NCI-H2107 treated with DMSO at 0.1 percent for 48 hours (cell line): Measurements from ENCODE around the gene TRIM8.

Source experiments
- DNase-seq: peaks from one replicate; lab custom pipeline; 2025; ENCODE audit not compliant: unreplicated experiment; lab: John Stamatoyannopoulos, UW

Gene TRIM8

GRCh38 chr10:102668326-102669107, 24.2 kb downstream of the TRIM8 start:
- no peak for DNase-seq

- DNase-seq, result no peak
Observed at GRCh38 chr10:102669206-102670064, 25.2 kb downstream of the TRIM8 start.

GRCh38 chr10:102670065-102670670, 25.9 kb downstream of the TRIM8 start:
- no peak for DNase-seq

GRCh38 chr10:102670871-102671434, 26.7 kb downstream of the TRIM8 start:
- DNase-seq, result no peak

- DNase-seq, result no peak
Observed at GRCh38 chr10:102673236-102673818, 29.0 kb downstream of the TRIM8 start.

GRCh38 chr10:102673819-102674511, 29.7 kb downstream of the TRIM8 start:
- peak; percentile 9 for DNase-seq

GRCh38 chr10:102674566-102674965, 30.3 kb downstream of the TRIM8 start:
- no peak for DNase-seq

GRCh38 chr10:102675011-102675665, 30.9 kb downstream of the TRIM8 start:
- DNase-seq, result no peak

GRCh38 chr10:102675666-102676533, 31.6 kb downstream of the TRIM8 start:
- no peak for DNase-seq

- DNase-seq, result no peak
Observed at GRCh38 chr10:102676534-102677315, 32.4 kb downstream of the TRIM8 start.

- no peak for DNase-seq
Observed at GRCh38 chr10:102677331-102678067, 33.2 kb downstream of the TRIM8 start.

GRCh38 chr10:102678068-102678400, 33.8 kb downstream of the TRIM8 start:
- no peak for DNase-seq

GRCh38 chr10:102678842-102679289, 34.6 kb downstream of the TRIM8 start:
- DNase-seq, result peak; percentile 52

- DNase-seq, result no peak
Observed at GRCh38 chr10:102679596-102679995, 35.3 kb downstream of the TRIM8 start.

- DNase-seq, result no peak
Observed at GRCh38 chr10:102681696-102682095, 37.4 kb downstream of the TRIM8 start.

GRCh38 chr10:102682416-102682815, 38.1 kb downstream of the TRIM8 start:
- no peak for DNase-seq

GRCh38 chr10:102682981-102683380, 38.7 kb downstream of the TRIM8 start:
- no peak for DNase-seq

- DNase-seq, result no peak
Observed at GRCh38 chr10:102683736-102684135, 39.5 kb downstream of the TRIM8 start.
